Nephron progenitor cell (in vitro differentiated cells): Measurements from ENCODE around the gene ANKDD1B.
A peak's percentile ranks its signal among the peaks of the same experiment; 100 is the strongest.

Experiments
- DNase-seq: peaks from one replicate; pipeline ENCODE4 v3.0.0; 2021
- H3K27ac Mint-ChIP-seq: 2 replicates; pipeline ENCODE4 v1.8.0; 2021; ENCODE audit warnings: mild to moderate bottlenecking, moderate library complexity, mixed read lengths
- H3K27me3 Mint-ChIP-seq: 2 replicates; pipeline ENCODE4 v1.8.0; 2021; ENCODE audit warnings: mild to moderate bottlenecking, low read depth, mixed read lengths; ENCODE audit not compliant: poor library complexity
- H3K36me3 Mint-ChIP-seq: 2 replicates; pipeline ENCODE4 v1.8.0; 2021; ENCODE audit warnings: low read depth, mixed read lengths
- H3K4me1 Mint-ChIP-seq: 2 replicates; pipeline ENCODE4 v1.8.0; 2021; ENCODE audit warnings: mixed read lengths
- H3K4me3 Mint-ChIP-seq: 2 replicates; pipeline ENCODE4 v1.8.0; 2021; ENCODE audit warnings: mild to moderate bottlenecking, moderate library complexity, mixed read lengths
- H3K9me3 Mint-ChIP-seq: 2 replicates; pipeline ENCODE4 v1.8.0; 2021; ENCODE audit warnings: mild to moderate bottlenecking, moderate library complexity, mixed read lengths
- CTCF ChIP-seq: fragments of 200-600 bp; sonication (generic); IDR thresholded peaks from 2 replicates; pipeline ENCODE4 v1.5.0; 2021; ENCODE audit warnings: antibody characterized with exemption

Gene ANKDD1B

GRCh38 chr5:75651575-75652238 is 40.5 kb downstream of the ANKDD1B start:
- H3K36me3 Mint-ChIP-seq: no peaks in the 10 kb centered on the region
- H3K4me1 Mint-ChIP-seq: peaks cover 29% of the 10 kb centered on the region
- no peak overlapping the region for H3K4me3 Mint-ChIP-seq
- TF ChIP-seq CTCF: no peak
- H3K27me3 Mint-ChIP-seq: peaks cover 6% of the 10 kb centered on the region
- no peak overlapping the region for H3K27ac Mint-ChIP-seq
- peaks cover 7% of the 10 kb centered on the region for H3K9me3 Mint-ChIP-seq
- DNase-seq: no peak

GRCh38 chr5:75653521-75653920 is 42.3 kb downstream of the ANKDD1B start:
- H3K9me3 Mint-ChIP-seq: peaks cover 3% of the 10 kb centered on the region
- no peak for DNase-seq
- no peak overlapping the region for H3K27ac Mint-ChIP-seq
- peaks cover 33% of the 10 kb centered on the region for H3K4me1 Mint-ChIP-seq
- no peak overlapping the region for H3K4me3 Mint-ChIP-seq
- H3K36me3 Mint-ChIP-seq: no peaks in the 10 kb centered on the region
- peaks cover 6% of the 10 kb centered on the region for H3K27me3 Mint-ChIP-seq
- no peak for TF ChIP-seq CTCF

- Mint-ChIP-seq H3K9me3 (no peaks in the 10 kb centered on the region), H3K36me3 (no peaks in the 10 kb centered on the region), H3K4me3 (no peak overlapping the region), H3K27ac (peak overlapping the region; percentile 88), H3K27me3 (peaks cover 6% of the 10 kb centered on the region), H3K4me1 (peaks cover 33% of the 10 kb centered on the region)
- DNase-seq: no peak
- TF ChIP-seq CTCF: no peak
Measured at GRCh38 chr5:75654693-75655295, 43.5 kb downstream of the ANKDD1B start.

GRCh38 chr5:75656311-75657003 is 45.2 kb downstream of the ANKDD1B start:
- H3K9me3 Mint-ChIP-seq: no peaks in the 10 kb centered on the region
- peaks cover 33% of the 10 kb centered on the region for H3K4me1 Mint-ChIP-seq
- DNase-seq: peak; percentile 10
- no peak overlapping the region for H3K27ac Mint-ChIP-seq
- peak overlapping the region; percentile 5 for H3K4me3 Mint-ChIP-seq
- H3K36me3 Mint-ChIP-seq: no peaks in the 10 kb centered on the region
- H3K27me3 Mint-ChIP-seq: peaks cover 6% of the 10 kb centered on the region
- TF ChIP-seq CTCF: no peak

- TF ChIP-seq CTCF: no peak
- no peaks in the 10 kb centered on the region for H3K27me3 Mint-ChIP-seq
- peaks cover 23% of the 10 kb centered on the region for H3K4me1 Mint-ChIP-seq
- H3K27ac Mint-ChIP-seq: no peak overlapping the region
- H3K4me3 Mint-ChIP-seq: no peak overlapping the region
- H3K9me3 Mint-ChIP-seq: no peaks in the 10 kb centered on the region
- H3K36me3 Mint-ChIP-seq: no peaks in the 10 kb centered on the region
- no peak for DNase-seq
Measured at GRCh38 chr5:75659791-75660450, 48.7 kb downstream of the ANKDD1B start.
